MCF 10A (cell line): ENCODE measurements around the gene CNTNAP2. TPM values are rescaled to one million over a fixed set of nuclear protein-coding genes. Genes with fewer than 3 reads are reported as not detected.

Experiments used
- BruUV-seq: library from RNA; stranded (reverse); fragments of 400-500 nt; replicated peaks from 2 replicates; lab custom pipeline; 2021; lab: Mats Ljungman, UMichigan
- CTCF ChIA-PET: fragments of 300-600 bp; sonication (Branson Sonifier 250); formaldehyde crosslinking; extraction: SDS; loops from one replicate; lab custom pipeline; 2021; ENCODE audit warnings: antibody characterized with exemption, inconsistent platforms; lab: Yijun Ruan, JAX
- POLR2A ChIA-PET: fragments of 300-600, 350-650 bp; sonication (Branson Sonifier 250); formaldehyde crosslinking; extraction: SDS; loops from one replicate; lab custom pipeline; 2020; ENCODE audit warnings: antibody characterized with exemption, inconsistent platforms; lab: Yijun Ruan, JAX
- DNase-seq: peaks from one replicate; pipeline ENCODE4 v3.0.0-alpha.2; 2018; ENCODE audit not compliant: unreplicated experiment
- H3K27ac Mint-ChIP-seq: one replicate; pipeline ENCODE4 v1.8.0; 2022; ENCODE audit warnings: mild to moderate bottlenecking, low read depth, mixed read lengths; ENCODE audit not compliant: unreplicated experiment
- H3K27me3 Mint-ChIP-seq: one replicate; pipeline ENCODE4 v1.8.0; 2022; ENCODE audit warnings: mixed read lengths; ENCODE audit not compliant: insufficient read depth, unreplicated experiment
- H3K36me3 Mint-ChIP-seq: one replicate; pipeline ENCODE4 v1.8.0; 2022; ENCODE audit warnings: mild to moderate bottlenecking, moderate library complexity, mixed read lengths; ENCODE audit not compliant: insufficient read depth, unreplicated experiment
- H3K4me1 Mint-ChIP-seq: one replicate; pipeline ENCODE4 v1.8.0; 2022; ENCODE audit warnings: mixed read lengths; ENCODE audit not compliant: insufficient read depth, unreplicated experiment
- H3K4me3 Mint-ChIP-seq: one replicate; pipeline ENCODE4 v1.8.0; 2022; ENCODE audit warnings: mild to moderate bottlenecking, moderate library complexity, mixed read lengths; ENCODE audit not compliant: unreplicated experiment
- H3K9me3 Mint-ChIP-seq: one replicate; pipeline ENCODE4 v1.8.0; 2022; ENCODE audit warnings: mixed read lengths; ENCODE audit not compliant: unreplicated experiment
- intact Hi-C: fragments of 100-400 bp; cut with micrococcal nuclease; formaldehyde crosslinking; loops from 2 replicates; pipeline ENCODE4 v1.14.1; 2022
- total RNA-seq: library from RNA; stranded (reverse); gene quantifications from 2 replicates; pipeline ENCODE4 v1.2.3, GENCODE V29; 2022
- TF ChIP-seq, protein P1 (sequence below): fragments of 200-600 bp; IDR thresholded peaks from one replicate; pipeline ENCODE4 v1.8.0; 2022; ENCODE audit warnings: antibody characterized with exemption, mild to moderate bottlenecking; ENCODE audit not compliant: unreplicated experiment

CNTNAP2 gene
- total RNA-seq, 1 experiment from 2014 or later: 1.1 TPM

DNA sequence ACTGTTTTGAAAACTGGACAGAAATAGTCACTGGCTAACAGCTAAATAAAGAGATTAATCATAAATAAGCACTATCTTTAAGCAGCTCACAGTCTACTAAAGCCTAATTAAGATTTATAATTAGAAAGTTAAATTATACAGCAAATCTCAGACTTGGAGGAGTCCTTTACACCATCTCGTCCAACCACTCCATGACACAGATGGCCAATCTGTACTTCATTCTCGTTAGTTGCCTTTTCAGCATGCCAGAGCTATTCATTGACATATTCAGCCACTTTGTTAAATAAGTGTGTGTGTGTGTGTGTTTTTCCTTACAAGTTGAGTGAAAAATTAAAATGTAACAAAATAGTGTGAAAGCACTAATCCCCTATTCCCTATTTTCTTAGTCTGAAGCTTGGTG, 1066.7 kb downstream of the CNTNAP2 start:
- POLR2A ChIA-PET: no interaction called here
- no peak for DNase-seq
- peaks cover 15% of the 10 kb centered on the region for H3K9me3 Mint-ChIP-seq
- no peak overlapping the region for H3K4me3 Mint-ChIP-seq
- CTCF ChIA-PET: no interaction called here
- H3K36me3 Mint-ChIP-seq: no peaks in the 10 kb centered on the region
- TF ChIP-seq, protein P1, sequence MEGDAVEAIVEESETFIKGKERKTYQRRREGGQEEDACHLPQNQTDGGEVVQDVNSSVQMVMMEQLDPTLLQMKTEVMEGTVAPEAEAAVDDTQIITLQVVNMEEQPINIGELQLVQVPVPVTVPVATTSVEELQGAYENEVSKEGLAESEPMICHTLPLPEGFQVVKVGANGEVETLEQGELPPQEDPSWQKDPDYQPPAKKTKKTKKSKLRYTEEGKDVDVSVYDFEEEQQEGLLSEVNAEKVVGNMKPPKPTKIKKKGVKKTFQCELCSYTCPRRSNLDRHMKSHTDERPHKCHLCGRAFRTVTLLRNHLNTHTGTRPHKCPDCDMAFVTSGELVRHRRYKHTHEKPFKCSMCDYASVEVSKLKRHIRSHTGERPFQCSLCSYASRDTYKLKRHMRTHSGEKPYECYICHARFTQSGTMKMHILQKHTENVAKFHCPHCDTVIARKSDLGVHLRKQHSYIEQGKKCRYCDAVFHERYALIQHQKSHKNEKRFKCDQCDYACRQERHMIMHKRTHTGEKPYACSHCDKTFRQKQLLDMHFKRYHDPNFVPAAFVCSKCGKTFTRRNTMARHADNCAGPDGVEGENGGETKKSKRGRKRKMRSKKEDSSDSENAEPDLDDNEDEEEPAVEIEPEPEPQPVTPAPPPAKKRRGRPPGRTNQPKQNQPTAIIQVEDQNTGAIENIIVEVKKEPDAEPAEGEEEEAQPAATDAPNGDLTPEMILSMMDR: no peak
- BruUV-seq: no TSS peak
- peaks cover 50% of the 10 kb centered on the region for H3K27me3 Mint-ChIP-seq
- H3K27ac Mint-ChIP-seq: no peak overlapping the region
- no peaks in the 10 kb centered on the region for H3K4me1 Mint-ChIP-seq
- intact Hi-C loops: no loop called here

DNA sequence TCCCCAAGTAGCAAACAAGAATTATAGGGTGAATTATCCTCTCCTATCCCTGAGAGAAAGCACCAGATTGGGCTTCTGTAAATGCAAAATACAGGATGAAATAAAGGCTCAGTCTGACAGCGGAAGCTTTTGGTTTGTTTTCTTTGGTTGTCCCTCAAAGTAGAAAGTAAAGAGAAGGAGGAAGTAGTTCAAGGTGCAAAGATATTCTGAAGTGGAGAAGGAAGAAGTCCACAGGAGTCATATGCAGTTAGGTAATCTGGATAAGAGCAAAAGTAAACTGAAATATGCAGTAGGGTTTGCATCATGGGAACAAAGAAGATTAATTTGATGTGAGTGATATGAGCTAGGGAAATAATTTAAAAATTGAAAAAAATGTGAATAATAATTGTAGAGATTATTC, 1071.9 kb downstream of the CNTNAP2 start:
- Mint-ChIP-seq H3K9me3 (peaks cover 15% of the 10 kb centered on the region), H3K4me1 (no peaks in the 10 kb centered on the region), H3K27me3 (peaks cover 46% of the 10 kb centered on the region), H3K27ac (no peak overlapping the region), H3K4me3 (no peak overlapping the region), H3K36me3 (no peaks in the 10 kb centered on the region)
- ChIA-PET POLR2A (no interaction called here), CTCF (interaction anchor here (0.6 to 1.0 kb wide), 2 partner anchors 17 to 1070 kb away, joined by 3 to 5 read pairs; no protein-coding TSS in a partner anchor)
- no peak for DNase-seq
- intact Hi-C loops: no loop called here
- TF ChIP-seq, protein P1: no peak
- BruUV-seq: no TSS peak

DNA sequence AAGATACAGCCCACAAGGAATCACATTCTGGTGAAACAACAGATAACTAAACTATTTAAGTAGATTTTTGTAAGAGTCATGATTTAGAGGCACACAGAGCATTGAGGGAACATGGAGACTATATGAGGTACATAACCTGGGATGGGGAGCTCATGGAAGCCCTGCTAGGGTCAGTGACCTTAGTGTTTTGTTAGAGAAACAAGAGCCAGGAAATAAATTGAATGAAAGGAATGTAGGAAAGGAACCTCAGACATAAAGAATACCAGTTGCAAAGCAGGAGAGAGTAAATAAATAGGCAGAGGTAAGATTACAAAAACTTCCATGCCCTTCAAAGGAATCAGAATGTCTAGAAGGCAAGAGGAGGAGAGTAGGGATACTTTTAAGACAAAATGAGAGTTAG, 1076.9 kb downstream of the CNTNAP2 start:
- Mint-ChIP-seq H3K9me3 (no peaks in the 10 kb centered on the region), H3K4me3 (no peak overlapping the region), H3K27ac (no peak overlapping the region), H3K36me3 (no peaks in the 10 kb centered on the region), H3K27me3 (peaks cover 49% of the 10 kb centered on the region), H3K4me1 (no peaks in the 10 kb centered on the region)
- no TSS peak for BruUV-seq
- ChIA-PET CTCF (interaction anchor here (0.6 kb wide), 1 partner anchor 1042 kb away, joined by 3 read pairs; no protein-coding TSS in a partner anchor), POLR2A (no interaction called here)
- DNase-seq: no peak
- TF ChIP-seq, protein P1: no peak
- intact Hi-C loops: no loop called here

- TF ChIP-seq, protein P1: no peak
- POLR2A ChIA-PET: no interaction called here
Observed at GRCh38 chr7:147196481-147196880, 1079.9 kb downstream of the CNTNAP2 start.

More at GRCh38 chr7:147196481-147196880, 1079.9 kb downstream of the CNTNAP2 start:
- Mint-ChIP-seq H3K4me1 (no peaks in the 10 kb centered on the region), H3K27me3 (peaks cover 65% of the 10 kb centered on the region), H3K27ac (no peak overlapping the region), H3K9me3 (no peaks in the 10 kb centered on the region), H3K36me3 (no peaks in the 10 kb centered on the region), H3K4me3 (no peak overlapping the region)
- intact Hi-C loops: no loop called here
- no peak for DNase-seq
- BruUV-seq: no TSS peak
- CTCF ChIA-PET: no interaction called here
